ENCODE data around the gene RPS27A. TPM values are rescaled to one million over a fixed set of nuclear protein-coding genes. Genes with fewer than 3 reads are reported as not detected.
"Not testable (repeated sequence)": the region's sequence is repeated elsewhere in the genome, so short reads cannot be mapped to it uniquely, and the experiment has no call there.

Gene RPS27A
- total RNA-seq, 1 experiment from 2014 or later: 1,330 TPM

GRCh38 chr2:55268288-55268906 lies 35.9 kb downstream of the RPS27A start:
- peaks cover 22% of the 10 kb centered on the region for H3K79me2 ChIP-seq (ENCODE audit: low read length)
- ChIA-PET CTCF (no interaction called here), POLR2A (ENCODE audit: unreplicated experiment) (interaction anchor here (0.6 kb wide), 6 partner anchors 36 to 545 kb away, joined by 3 to 7 read pairs (median 5); partner anchors contain the start of genes CFAP36, CLHC1, EML6 and RPS27A)
- no peaks in the 10 kb centered on the region for H3K9me3 ChIP-seq (ENCODE audit: low read length)
- intact Hi-C loops (cut with micrococcal nuclease): loop anchor here (2.0 kb wide), 1 partner anchor 164 kb away; no protein-coding TSS in a partner anchor
- H3K4me3 ChIP-seq (ENCODE audit: low read length): peak overlapping the region; percentile 90
- peak; percentile 13 for DNase-seq
- H3F3A ChIP-seq (ENCODE audit: low read length, unreplicated experiment): no peaks in the 10 kb centered on the region
- H2AFZ ChIP-seq (ENCODE audit: low read length): peak overlapping the region; percentile 78
- H3K36me3 ChIP-seq (ENCODE audit: low read depth, low read length): peaks cover 10% of the 10 kb centered on the region
- TF ChIP-seq CTCF (conservative IDR thresholded peaks at IDR 0.05; ENCODE audit: low read depth, low read length): no peak
- H3K4me1 ChIP-seq (ENCODE audit: insufficient read depth, low read length): peaks cover 12% of the 10 kb centered on the region
- H3K27me3 ChIP-seq (ENCODE audit: low read length): no peaks in the 10 kb centered on the region
- H3K9me2 ChIP-seq (replicated peaks; ENCODE audit: low read length): no peaks in the 10 kb centered on the region
- peak; percentile 16 for ATAC-seq
- H3K4me2 ChIP-seq (ENCODE audit: low read length): peak overlapping the region; percentile 95
- H3K9ac ChIP-seq (ENCODE audit: low read length): peak overlapping the region; percentile 91
- TSS peak; percentile 91 for BruUV-seq (replicated peaks)
- peak overlapping the region; percentile 57 for H3K27ac ChIP-seq (ENCODE audit: low read length)
- H4K20me1 ChIP-seq (ENCODE audit: low read length): no peaks in the 10 kb centered on the region

GRCh38 chr2:55268907-55269644 lies 36.6 kb downstream of the RPS27A start, which contains the start of gene MTIF2:
Gene MTIF2, minus strand, starts transcription at chr2:55269231. Its CDS starts 5,373 bp downstream, at chr2:55263858.
- intact Hi-C loops (cut with micrococcal nuclease): loop anchor here (1.0 to 2.0 kb wide), 2 partner anchors 13 to 164 kb away; no protein-coding TSS in a partner anchor
- Histone ChIP-seq H3K9ac (ENCODE audit: low read length) (peak within 1 kb of the TSS; percentile 91), H3K79me2 (ENCODE audit: low read length) (peaks cover 22% of the 10 kb centered on the region), H4K20me1 (ENCODE audit: low read length) (no peaks in the 10 kb centered on the region), H3K4me1 (ENCODE audit: insufficient read depth, low read length) (peaks cover 12% of the 10 kb centered on the region), H3F3A (ENCODE audit: low read length, unreplicated experiment) (no peaks in the 10 kb centered on the region), H3K4me3 (ENCODE audit: low read length) (peak within 1 kb of the TSS; percentile 90), H3K27me3 (ENCODE audit: low read length) (no peaks in the 10 kb centered on the region), H3K9me3 (ENCODE audit: low read length) (no peaks in the 10 kb centered on the region), H2AFZ (ENCODE audit: low read length) (peak within 1 kb of the TSS; percentile 95), H3K9me2 (replicated peaks; ENCODE audit: low read length) (no peaks in the 10 kb centered on the region), H3K36me3 (ENCODE audit: low read depth, low read length) (peaks cover 7% of the 10 kb centered on the region), H3K27ac (ENCODE audit: low read length) (peak within 1 kb of the TSS; percentile 57), H3K4me2 (ENCODE audit: low read length) (peak within 1 kb of the TSS; percentile 95)
- no peak for TF ChIP-seq EZH2phosphoT487 (IDR thresholded peaks at IDR 0.05; ENCODE audit: borderline replicate concordance, low read length)
- no peak for TF ChIP-seq EZH2 (IDR thresholded peaks at IDR 0.05; ENCODE audit: low read length, unreplicated experiment)
- TF ChIP-seq CTCF (conservative IDR thresholded peaks at IDR 0.05; ENCODE audit: low read depth, low read length): no peak
- DNase-seq (peak; percentile 97), ATAC-seq (peak; percentile 98)
- no TSS peak for BruUV-seq (replicated peaks)
- CTCF ChIA-PET: no interaction called here
- POLR2A ChIA-PET (ENCODE audit: unreplicated experiment): no interaction called here

- ATAC-seq (no peak), DNase-seq (no peak)
- intact Hi-C loops (cut with micrococcal nuclease): loop anchor here (1.0 to 2.0 kb wide), 2 partner anchors 13 to 163 kb away; no protein-coding TSS in a partner anchor
- Histone ChIP-seq H3K9ac (ENCODE audit: low read length) (peak overlapping the region; percentile 91), H3K27ac (ENCODE audit: low read length) (peak overlapping the region; percentile 38), H3K27me3 (ENCODE audit: low read length) (no peaks in the 10 kb centered on the region), H3K9me2 (replicated peaks; ENCODE audit: low read length) (no peaks in the 10 kb centered on the region), H3K4me3 (ENCODE audit: low read length) (peak overlapping the region; percentile 90), H2AFZ (ENCODE audit: low read length) (peak overlapping the region; percentile 95), H3K4me1 (ENCODE audit: insufficient read depth, low read length) (peaks cover 12% of the 10 kb centered on the region), H4K20me1 (ENCODE audit: low read length) (no peaks in the 10 kb centered on the region), H3K9me3 (ENCODE audit: low read length) (no peaks in the 10 kb centered on the region), H3K79me2 (ENCODE audit: low read length) (peaks cover 22% of the 10 kb centered on the region), H3K4me2 (ENCODE audit: low read length) (peak overlapping the region; percentile 95), H3K36me3 (ENCODE audit: low read depth, low read length) (peaks cover 7% of the 10 kb centered on the region), H3F3A (ENCODE audit: low read length, unreplicated experiment) (no peaks in the 10 kb centered on the region)
- TSS peak; percentile 92 for BruUV-seq (replicated peaks)
- CTCF ChIA-PET: no interaction called here
- TF ChIP-seq CTCF (conservative IDR thresholded peaks at IDR 0.05; ENCODE audit: low read depth, low read length) (no peak), EZH2 (IDR thresholded peaks at IDR 0.05; ENCODE audit: low read length, unreplicated experiment) (no peak), EZH2phosphoT487 (IDR thresholded peaks at IDR 0.05; ENCODE audit: borderline replicate concordance, low read length) (no peak)
- POLR2A ChIA-PET (ENCODE audit: unreplicated experiment): no interaction called here
Measured at GRCh38 chr2:55269645-55269990, 37.1 kb downstream of the RPS27A start.

GRCh38 chr2:55274346-55274745 lies 41.9 kb downstream of the RPS27A start:
- POLR2A ChIA-PET (ENCODE audit: unreplicated experiment): not testable (repeated sequence)

More at GRCh38 chr2:55274346-55274745, 41.9 kb downstream of the RPS27A start:
- CTCF ChIA-PET; intact Hi-C loops (cut with micrococcal nuclease); H3K27ac ChIP-seq (ENCODE audit: low read length); H3K9ac ChIP-seq (ENCODE audit: low read length); H3K27me3 ChIP-seq (ENCODE audit: low read length); H2AFZ ChIP-seq (ENCODE audit: low read length); ATAC-seq; H3K36me3 ChIP-seq (ENCODE audit: low read depth, low read length); H3K4me1 ChIP-seq (ENCODE audit: insufficient read depth, low read length); H3K9me3 ChIP-seq (ENCODE audit: low read length); H3F3A ChIP-seq (ENCODE audit: low read length, unreplicated experiment); H3K9me2 ChIP-seq (replicated peaks; ENCODE audit: low read length); H3K79me2 ChIP-seq (ENCODE audit: low read length); DNase-seq; BruUV-seq (replicated peaks); H3K4me2 ChIP-seq (ENCODE audit: low read length); H3K4me3 ChIP-seq (ENCODE audit: low read length); H4K20me1 ChIP-seq (ENCODE audit: low read length): not testable (repeated sequence)
